Activated naive CD4-positive, alpha-beta T cell treated with anti-CD3 and anti-CD28 coated beads, Interleukin-2, amount 10 ng/mL, durations not matched to agents 7 days and 5 days (primary cell): Measurements from ENCODE around the gene POLDIP2.
A peak's percentile ranks its signal among the peaks of the same experiment; 100 is the strongest.

Experiments
- CTCF ChIA-PET: fragments of 350-600 bp; sonication (Branson Sonifier 250); formaldehyde crosslinking; loops from one replicate; lab custom pipeline; 2021; ENCODE audit warnings: antibody characterized with exemption; lab: Charles Lee
- DNase-seq: peaks from one replicate; pipeline ENCODE4 v3.0.0-alpha.2; 2020
- H3K27ac Mint-ChIP-seq: one replicate; pipeline ENCODE4 v1.8.0; 2021; ENCODE audit warnings: mild to moderate bottlenecking, moderate library complexity, mixed read lengths
- H3K27me3 Mint-ChIP-seq: one replicate; pipeline ENCODE4 v1.8.0; 2021; ENCODE audit warnings: mild to moderate bottlenecking, mixed read lengths
- H3K36me3 Mint-ChIP-seq: one replicate; pipeline ENCODE4 v1.8.0; 2021; ENCODE audit warnings: mixed read lengths
- H3K4me1 Mint-ChIP-seq: one replicate; pipeline ENCODE4 v1.8.0; 2021; ENCODE audit warnings: mixed read lengths
- H3K4me3 Mint-ChIP-seq: one replicate; pipeline ENCODE4 v1.8.0; 2021; ENCODE audit warnings: mild to moderate bottlenecking, moderate library complexity, mixed read lengths
- H3K9me3 Mint-ChIP-seq: one replicate; pipeline ENCODE4 v1.8.0; 2021; ENCODE audit warnings: mixed read lengths

POLDIP2 gene

DNA sequence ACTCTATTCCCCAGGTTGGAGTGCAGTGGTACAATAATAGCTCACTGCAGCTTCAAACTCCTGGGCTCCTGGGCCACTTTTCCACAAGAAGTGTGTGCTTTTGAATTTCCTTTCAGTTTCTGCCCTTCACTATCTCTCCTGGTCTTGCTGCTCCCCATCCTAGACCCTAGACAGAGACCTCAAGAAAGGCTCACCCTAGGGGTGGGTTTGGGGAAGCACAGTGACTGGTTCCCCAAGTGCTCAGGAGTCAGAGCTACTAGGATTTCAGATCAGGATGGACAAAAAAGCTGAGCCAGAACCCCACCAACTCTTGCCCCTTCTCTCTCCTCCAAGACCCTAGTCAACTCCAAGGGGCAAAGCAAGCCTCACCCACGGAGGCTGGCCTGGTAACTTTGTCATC, 9.3 kb upstream of the POLDIP2 start:
- CTCF ChIA-PET, result interaction anchor here (0.9 to 1.3 kb wide), 2 partner anchors 10 to 11 kb away, joined by 3 read pairs; no protein-coding TSS in a partner anchor
- Mint-ChIP-seq H3K27ac (no peak overlapping the region), H3K9me3 (no peaks in the 10 kb centered on the region), H3K36me3 (peaks cover 4% of the 10 kb centered on the region), H3K27me3 (no peaks in the 10 kb centered on the region), H3K4me3 (no peak overlapping the region), H3K4me1 (peaks cover 10% of the 10 kb centered on the region)
- no peak for DNase-seq

DNA sequence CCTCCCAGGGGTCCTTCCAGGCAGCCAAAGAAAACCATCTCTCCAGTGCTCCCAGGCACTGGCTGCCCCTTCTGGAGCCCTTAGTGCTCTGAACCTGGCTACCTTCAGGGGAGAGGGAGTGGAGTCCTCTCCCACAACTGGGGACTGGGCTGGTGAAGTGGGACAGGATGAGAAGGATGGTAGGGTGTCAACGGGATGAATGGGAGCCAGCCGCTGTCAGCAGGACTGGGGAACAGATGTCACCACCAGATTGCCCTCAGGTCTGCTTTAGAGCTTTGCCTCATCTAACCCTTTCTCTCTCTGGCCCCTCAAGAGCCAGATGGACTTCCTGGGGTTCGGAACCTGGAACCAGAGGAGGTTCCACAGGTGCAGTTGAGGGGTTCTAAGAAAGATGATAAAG, 8.2 kb upstream of the POLDIP2 start:
- no peak overlapping the region for H3K27ac Mint-ChIP-seq
- CTCF ChIA-PET, result no interaction called here

DNA sequence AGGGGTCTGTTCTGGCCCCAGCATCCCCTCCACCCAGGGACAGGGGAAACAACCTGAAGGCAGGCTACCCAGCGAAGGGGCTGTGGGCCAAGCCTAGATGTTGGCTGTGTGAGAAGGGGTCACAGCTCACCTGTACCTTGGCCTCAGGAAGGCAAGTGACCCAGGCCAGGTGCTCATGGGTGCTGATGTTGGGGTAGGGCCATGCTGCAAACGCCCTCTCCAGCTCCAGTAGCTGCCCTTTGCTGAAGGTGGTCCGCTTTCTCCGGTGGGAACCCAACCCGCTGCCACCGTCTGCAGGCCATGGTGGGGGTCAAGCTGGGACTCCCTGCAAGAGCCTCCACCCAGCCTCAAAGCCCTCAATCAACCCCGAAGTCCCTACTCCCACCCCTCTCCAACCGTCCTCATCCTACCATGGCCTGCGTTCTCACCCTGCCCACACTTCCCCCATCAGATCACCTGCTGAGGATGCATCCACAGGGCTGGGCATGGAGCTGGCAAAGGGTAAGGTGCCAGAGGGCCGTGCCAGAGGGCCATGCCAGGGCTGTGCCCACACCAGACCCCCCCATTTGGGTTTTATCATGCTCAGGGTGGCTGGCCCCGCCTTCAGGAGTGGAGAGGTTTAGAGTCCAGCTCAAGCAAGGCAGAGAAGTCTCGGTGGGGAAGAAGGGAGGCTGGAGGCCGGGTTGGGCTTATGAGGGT, 7.5 kb upstream of the POLDIP2 start, which contains the start of gene SEBOX:
SEBOX (minus strand) TSS at position 535 of the 699 bp plus-strand sequence; CDS start at position 487, 48 bp downstream.
- CTCF ChIA-PET, result interaction anchor here (1.1 kb wide), 1 partner anchor 53 kb away, joined by 3 read pairs; no protein-coding TSS in a partner anchor
- Mint-ChIP-seq H3K4me3 (no peak within 1 kb of the TSS), H3K27me3 (no peaks in the 10 kb centered on the region), H3K9me3 (no peaks in the 10 kb centered on the region), H3K4me1 (no peaks in the 10 kb centered on the region), H3K27ac (no peak within 1 kb of the TSS), H3K36me3 (peaks cover 15% of the 10 kb centered on the region)
- DNase-seq, result no peak

More for the DNA sequence above, 8.2 kb upstream of the POLDIP2 start:
- DNase-seq, result no peak
- H3K4me3 Mint-ChIP-seq, result no peak overlapping the region
- H3K9me3 Mint-ChIP-seq, result no peaks in the 10 kb centered on the region
- peaks cover 11% of the 10 kb centered on the region for H3K36me3 Mint-ChIP-seq
- H3K4me1 Mint-ChIP-seq, result peaks cover 4% of the 10 kb centered on the region
- H3K27me3 Mint-ChIP-seq, result no peaks in the 10 kb centered on the region

DNA sequence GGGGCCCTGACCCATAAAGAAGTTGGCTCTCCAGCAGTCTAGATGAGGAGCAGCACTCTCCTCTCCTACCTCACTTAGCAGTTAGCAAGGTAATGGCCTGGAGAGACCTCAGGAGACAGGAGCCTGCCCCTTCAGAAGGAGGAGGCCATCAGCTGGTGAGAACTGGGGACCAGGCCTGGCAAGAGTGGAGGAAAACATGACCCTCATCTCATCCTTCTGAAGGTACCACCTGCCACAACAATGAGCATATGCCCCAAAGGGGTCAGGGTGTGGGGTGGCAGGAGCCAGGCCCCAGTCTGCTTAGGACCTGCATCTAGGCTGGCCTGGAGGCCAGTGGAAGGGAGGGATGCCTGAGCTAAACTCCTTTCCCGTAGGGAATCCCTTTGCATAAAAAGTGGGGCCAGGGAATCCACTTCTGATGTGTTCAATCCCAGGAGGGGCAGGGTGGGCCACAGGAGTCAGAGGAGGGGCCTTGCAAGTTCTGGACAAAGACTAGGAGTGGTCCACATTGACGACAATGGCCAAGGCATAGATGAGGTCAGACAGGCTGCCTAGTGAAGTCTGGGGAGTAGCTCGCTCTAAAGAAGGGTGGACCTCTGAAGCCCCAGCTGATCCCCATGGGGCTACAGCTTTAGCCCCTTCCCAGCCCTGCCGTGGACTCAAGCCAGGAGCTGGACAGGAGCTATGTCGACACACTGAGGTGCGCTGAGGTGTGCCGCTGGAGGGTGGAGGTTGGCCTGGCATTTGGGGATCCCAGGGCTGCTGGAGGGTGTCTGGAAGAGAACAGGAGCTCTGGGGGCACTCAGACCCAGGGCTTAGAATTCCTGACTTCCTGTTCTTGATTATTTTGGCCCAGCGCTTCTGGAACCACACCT, 6.7 kb upstream of the POLDIP2 start:
- Mint-ChIP-seq H3K27me3 (no peaks in the 10 kb centered on the region), H3K27ac (no peak overlapping the region), H3K9me3 (no peaks in the 10 kb centered on the region), H3K4me1 (peaks cover 3% of the 10 kb centered on the region), H3K36me3 (peaks cover 15% of the 10 kb centered on the region), H3K4me3 (no peak overlapping the region)
- DNase-seq, result no peak
- CTCF ChIA-PET, result interaction anchor here (1.1 kb wide), 1 partner anchor 53 kb away, joined by 3 read pairs; no protein-coding TSS in a partner anchor

DNA sequence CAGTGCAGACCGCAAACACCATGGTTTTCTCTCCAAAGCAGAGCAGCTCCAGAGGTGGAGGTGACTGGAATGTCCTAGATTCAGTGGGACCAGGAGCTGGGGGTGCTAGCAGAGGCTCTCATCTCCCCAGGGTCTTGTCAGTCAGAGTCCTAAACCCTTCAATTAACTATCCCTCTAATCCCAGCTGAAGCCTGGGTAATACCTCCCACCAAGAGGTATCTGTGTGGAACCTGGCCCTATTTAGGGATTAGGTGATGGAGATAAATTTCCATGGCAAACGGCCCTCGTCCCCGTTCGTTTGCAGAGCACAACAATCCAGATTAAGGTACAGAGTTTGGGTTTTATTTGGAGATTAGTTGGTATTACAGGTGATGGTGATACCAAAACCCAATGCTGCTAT, 5.9 kb upstream of the POLDIP2 start:
- H3K27me3 Mint-ChIP-seq, result no peaks in the 10 kb centered on the region
- peaks cover 11% of the 10 kb centered on the region for H3K4me1 Mint-ChIP-seq
- H3K27ac Mint-ChIP-seq, result no peak overlapping the region
- no peak overlapping the region for H3K4me3 Mint-ChIP-seq
- H3K9me3 Mint-ChIP-seq, result no peaks in the 10 kb centered on the region
- CTCF ChIA-PET, result no interaction called here
- no peak for DNase-seq
- peaks cover 15% of the 10 kb centered on the region for H3K36me3 Mint-ChIP-seq

DNA sequence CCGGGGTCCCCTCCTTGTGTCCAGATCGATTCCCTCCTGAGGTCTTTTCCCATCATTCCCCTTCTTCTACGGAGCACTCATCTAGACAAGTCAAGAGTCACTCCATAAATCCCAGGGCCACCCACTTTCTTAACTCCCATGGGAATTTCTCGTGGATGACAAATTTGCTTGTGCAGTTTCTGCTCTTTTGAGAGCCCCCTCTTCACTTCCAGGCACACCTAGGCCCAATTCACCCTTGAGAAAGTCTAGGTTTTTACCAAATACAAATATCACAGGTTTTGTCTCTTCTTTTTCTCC, 522 bp upstream of the POLDIP2 start:
- Mint-ChIP-seq H3K4me3 (peak overlapping the region; percentile 93), H3K27ac (peak overlapping the region; percentile 91), H3K27me3 (no peaks in the 10 kb centered on the region), H3K36me3 (peaks cover 25% of the 10 kb centered on the region), H3K9me3 (no peaks in the 10 kb centered on the region), H3K4me1 (peaks cover 37% of the 10 kb centered on the region)
- no peak for DNase-seq
- CTCF ChIA-PET, result interaction anchor here (0.7 to 2.8 kb wide), 3 partner anchors 22 to 59 kb away, joined by 3 to 10 read pairs (median 9); partner anchors contain the start of genes IFT20 and TNFAIP1

DNA sequence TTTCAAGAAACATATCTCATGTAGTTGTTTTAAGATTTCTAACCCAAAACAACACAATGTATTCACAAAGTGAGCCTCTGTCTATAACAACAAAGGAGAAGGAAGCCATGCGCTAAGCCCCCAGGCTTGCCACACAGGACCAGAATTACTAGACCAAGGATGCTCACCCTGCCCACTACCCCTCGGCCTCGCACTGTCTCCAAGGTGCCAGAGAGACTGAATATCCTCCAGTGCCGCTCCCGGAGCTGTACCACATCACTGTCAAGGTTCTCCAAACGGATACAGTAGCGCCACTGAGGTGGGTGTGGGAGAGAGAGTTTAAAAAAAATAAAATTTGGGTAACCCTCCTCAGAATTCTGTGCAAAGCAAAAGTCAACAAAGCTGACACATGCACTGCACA, 7.1 kb downstream of the POLDIP2 start:
- no peak overlapping the region for H3K27ac Mint-ChIP-seq
- no peaks in the 10 kb centered on the region for H3K27me3 Mint-ChIP-seq
- peaks cover 2% of the 10 kb centered on the region for H3K4me1 Mint-ChIP-seq
- CTCF ChIA-PET, result no interaction called here
- H3K36me3 Mint-ChIP-seq, result peaks cover 48% of the 10 kb centered on the region
- DNase-seq, result no peak
- no peaks in the 10 kb centered on the region for H3K9me3 Mint-ChIP-seq
- no peak overlapping the region for H3K4me3 Mint-ChIP-seq

DNA sequence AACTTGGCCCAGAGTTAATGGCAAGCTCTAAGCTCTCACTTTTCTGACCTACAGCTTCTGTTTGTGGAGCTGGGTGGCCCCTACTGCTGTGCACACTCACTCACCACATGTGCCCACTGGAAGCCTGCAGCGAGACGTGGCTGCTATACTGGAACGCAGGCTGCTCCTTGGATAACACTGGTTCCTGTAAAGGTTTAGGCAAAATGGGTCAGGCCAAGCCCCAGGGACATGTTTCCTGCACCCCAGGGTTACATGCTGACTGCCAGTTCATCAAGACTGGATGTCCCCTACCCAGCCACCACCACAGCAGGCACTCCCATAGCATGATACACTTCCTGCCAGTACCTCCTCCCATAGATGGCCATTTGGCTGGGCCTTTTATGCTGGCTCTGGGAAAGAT, 8.3 kb downstream of the POLDIP2 start:
- peaks cover 49% of the 10 kb centered on the region for H3K36me3 Mint-ChIP-seq
- no peak overlapping the region for H3K27ac Mint-ChIP-seq
- CTCF ChIA-PET, result no interaction called here
- H3K9me3 Mint-ChIP-seq, result no peaks in the 10 kb centered on the region
- no peak for DNase-seq
- no peaks in the 10 kb centered on the region for H3K27me3 Mint-ChIP-seq
- no peak overlapping the region for H3K4me3 Mint-ChIP-seq
- no peaks in the 10 kb centered on the region for H3K4me1 Mint-ChIP-seq

DNA sequence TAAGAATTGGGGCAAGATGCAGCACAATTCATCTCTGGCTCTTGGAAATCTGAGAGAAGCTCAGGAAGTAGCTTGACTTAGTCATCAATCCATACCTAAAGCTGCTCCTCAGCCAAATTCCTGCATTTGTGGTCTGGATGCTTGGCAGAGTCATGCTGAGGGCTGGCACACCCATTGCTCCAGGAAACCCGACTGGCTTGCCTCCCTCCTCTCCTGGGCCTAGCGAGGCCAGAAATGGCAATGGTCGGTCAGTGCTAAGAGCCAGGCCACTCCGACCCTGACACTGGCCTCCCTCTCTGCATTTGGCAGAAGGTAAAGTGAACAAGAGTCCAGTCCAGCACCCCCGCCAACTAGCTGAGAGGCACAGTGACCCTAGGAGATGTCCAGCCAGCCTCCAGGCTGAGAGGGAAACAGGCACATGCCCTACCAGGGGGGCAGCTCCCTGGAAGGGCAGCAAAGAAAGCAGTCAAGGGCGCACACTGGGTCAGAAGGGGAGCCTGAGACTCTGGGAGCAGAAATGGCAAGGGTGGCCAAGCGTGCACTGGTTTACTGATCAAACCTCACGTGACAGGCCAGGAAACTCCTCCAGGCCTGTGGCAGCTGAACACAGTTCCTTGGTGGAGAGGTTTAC, 10.0 kb downstream of the POLDIP2 start:
- no peak overlapping the region for H3K4me3 Mint-ChIP-seq
- no peak overlapping the region for H3K27ac Mint-ChIP-seq
- CTCF ChIA-PET, result no interaction called here
- H3K27me3 Mint-ChIP-seq, result no peaks in the 10 kb centered on the region
- no peak for DNase-seq
- peaks cover 2% of the 10 kb centered on the region for H3K4me1 Mint-ChIP-seq
- peaks cover 46% of the 10 kb centered on the region for H3K36me3 Mint-ChIP-seq
- no peaks in the 10 kb centered on the region for H3K9me3 Mint-ChIP-seq

DNA sequence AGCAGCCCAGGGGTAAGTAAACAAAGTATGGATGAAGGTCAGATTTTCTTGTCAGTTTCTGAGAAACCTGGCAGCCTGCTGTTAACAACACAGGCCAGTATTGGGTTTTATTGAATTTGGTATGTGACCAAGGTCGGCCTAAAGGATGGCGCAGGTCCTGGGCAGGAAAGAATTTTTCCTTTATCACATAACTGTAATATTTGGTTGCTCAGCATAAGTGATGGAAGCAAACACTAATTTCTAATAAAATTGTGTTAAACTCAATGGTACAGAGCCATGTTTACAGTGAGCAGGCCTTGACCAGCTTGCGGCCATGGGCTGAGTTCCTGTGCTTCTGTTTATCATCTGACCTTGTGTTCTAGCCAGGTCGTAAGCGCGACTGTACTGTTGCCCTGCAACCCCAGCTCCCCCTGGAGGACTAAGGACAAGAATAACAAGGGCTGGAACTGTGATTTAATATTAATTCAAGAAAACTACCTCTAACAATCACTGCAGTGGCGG, 10.5 kb downstream of the POLDIP2 start:
- CTCF ChIA-PET, result interaction anchor here (0.8 kb wide), 1 partner anchor 11 kb away, joined by 3 read pairs; the partner anchor contains the start of gene TNFAIP1
- peaks cover 47% of the 10 kb centered on the region for H3K36me3 Mint-ChIP-seq
- no peaks in the 10 kb centered on the region for H3K27me3 Mint-ChIP-seq
- no peak for DNase-seq
- H3K4me1 Mint-ChIP-seq, result peaks cover 2% of the 10 kb centered on the region
- no peak overlapping the region for H3K4me3 Mint-ChIP-seq
- H3K9me3 Mint-ChIP-seq, result no peaks in the 10 kb centered on the region
- H3K27ac Mint-ChIP-seq, result no peak overlapping the region

DNA sequence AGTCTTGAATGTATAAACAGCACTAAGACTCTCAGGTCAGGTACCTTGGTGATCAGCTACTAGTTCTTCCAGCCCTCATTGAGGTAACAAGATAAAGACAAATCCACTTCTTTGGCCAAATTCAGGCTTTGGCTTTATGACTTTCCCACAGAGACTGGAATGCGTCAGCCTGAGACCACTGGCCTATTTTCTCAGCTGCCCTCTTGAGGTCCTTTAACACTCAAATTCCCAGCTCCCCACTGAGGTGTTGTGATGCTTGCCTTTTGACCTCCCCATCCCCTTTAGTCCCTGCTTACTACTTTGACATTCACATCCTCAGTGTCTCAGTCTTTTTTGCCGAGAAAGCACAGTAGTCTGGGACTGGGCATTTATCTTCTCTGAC, 11.1 kb downstream of the POLDIP2 start:
- peaks cover 43% of the 10 kb centered on the region for H3K36me3 Mint-ChIP-seq
- CTCF ChIA-PET, result interaction anchor here (0.8 kb wide), 1 partner anchor 10 kb away, joined by 3 read pairs; the partner anchor contains the start of gene TNFAIP1
- H3K27ac Mint-ChIP-seq, result no peak overlapping the region
- no peaks in the 10 kb centered on the region for H3K9me3 Mint-ChIP-seq
- H3K27me3 Mint-ChIP-seq, result no peaks in the 10 kb centered on the region
- H3K4me3 Mint-ChIP-seq, result no peak overlapping the region
- DNase-seq, result no peak
- H3K4me1 Mint-ChIP-seq, result peaks cover 2% of the 10 kb centered on the region

DNA sequence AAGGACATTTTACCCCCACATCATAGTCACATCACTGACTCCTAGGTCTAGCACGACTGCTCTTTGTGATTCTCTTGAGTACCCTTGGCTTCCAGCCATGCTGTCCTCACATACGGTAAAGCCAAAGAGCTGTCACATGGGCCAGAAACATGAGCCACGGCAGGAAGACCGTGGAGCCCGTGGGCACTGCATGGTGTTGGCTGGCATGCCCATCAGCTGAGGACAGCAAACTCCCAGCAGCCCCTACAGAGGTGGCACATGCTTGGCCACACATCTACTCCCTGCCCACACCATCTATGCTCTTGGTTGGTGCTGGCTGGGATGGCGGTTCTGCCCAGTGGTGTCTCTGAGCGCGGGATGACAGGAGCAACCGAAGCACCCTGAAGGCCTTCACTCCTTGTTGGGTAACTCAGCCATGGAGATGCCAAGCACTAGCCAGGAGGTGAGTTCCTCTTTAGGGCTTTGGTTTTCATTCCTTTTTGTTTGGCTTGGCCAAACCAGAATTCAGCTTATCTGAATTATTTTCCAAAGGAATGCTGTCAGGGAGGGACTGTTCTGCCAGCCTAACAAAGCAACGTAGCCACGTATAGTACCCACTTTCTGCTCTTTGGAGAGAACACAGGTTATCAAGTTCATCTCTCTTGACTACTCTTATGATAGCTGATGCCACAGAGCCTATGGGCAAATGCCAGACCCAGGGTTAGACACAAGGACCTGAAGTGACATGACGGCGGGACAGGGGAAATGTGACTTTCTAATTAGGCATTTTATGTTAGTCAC, 11.7 kb downstream of the POLDIP2 start:
- Mint-ChIP-seq H3K36me3 (peaks cover 38% of the 10 kb centered on the region), H3K27ac (no peak overlapping the region)

DNA sequence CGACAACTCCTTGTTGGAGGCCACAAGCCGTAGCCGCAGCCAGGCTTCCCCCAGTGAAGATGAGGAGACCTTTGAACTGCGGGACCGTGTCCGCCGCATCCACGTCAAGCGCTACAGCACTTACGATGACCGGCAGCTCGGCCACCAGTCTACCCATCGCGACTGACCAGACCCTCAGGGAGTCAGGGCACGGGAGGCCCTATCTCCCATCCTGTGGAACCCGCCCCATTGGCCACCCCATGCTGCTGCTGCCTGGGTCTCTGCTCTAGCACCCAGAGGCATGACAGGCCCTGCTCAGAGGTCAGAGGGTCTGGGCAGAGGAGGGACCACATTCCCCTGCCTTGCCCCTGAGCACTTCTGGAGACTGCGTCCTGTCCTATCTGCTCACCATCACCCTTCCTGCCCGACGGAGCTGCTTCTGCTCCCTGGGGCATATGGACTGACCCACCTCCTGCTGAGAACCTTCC, 12.9 kb downstream of the POLDIP2 start:
- Mint-ChIP-seq H3K27ac (no peak overlapping the region), H3K36me3 (peaks cover 36% of the 10 kb centered on the region), H3K4me3 (no peak overlapping the region), H3K27me3 (no peaks in the 10 kb centered on the region), H3K4me1 (peaks cover 2% of the 10 kb centered on the region), H3K9me3 (no peaks in the 10 kb centered on the region)
- CTCF ChIA-PET, result no interaction called here
- no peak for DNase-seq

More for the DNA sequence above, 11.7 kb downstream of the POLDIP2 start:
- Mint-ChIP-seq H3K9me3 (no peaks in the 10 kb centered on the region), H3K4me1 (peaks cover 2% of the 10 kb centered on the region), H3K4me3 (no peak overlapping the region), H3K27me3 (no peaks in the 10 kb centered on the region)
- CTCF ChIA-PET, result interaction anchor here (0.8 kb wide), 1 partner anchor 10 kb away, joined by 3 read pairs; the partner anchor contains the start of gene TNFAIP1
- DNase-seq, result no peak
